Loucy (cell line): Measurements from ENCODE around the gene CD44.

Experiments used
- H2AFZ ChIP-seq: fragments of 200-600 bp; sonication (generic); 2 replicates; pipeline ENCODE4 v1.6.0; 2016; ENCODE audit warnings: antibody characterized with exemption, mild to moderate bottlenecking, low read length, moderate library complexity
- H3F3A ChIP-seq: fragments of 200-600 bp; 2 replicates; pipeline ENCODE4 v1.6.0; 2016; ENCODE audit warnings: antibody characterized with exemption, low read depth, mild to moderate bottlenecking
- H3K27me3 ChIP-seq: fragments of 200-600 bp; sonication (generic); 2 replicates; pipeline ENCODE4 v1.6.1; 2014; ENCODE audit warnings: low read length, mild to moderate bottlenecking; ENCODE audit not compliant: insufficient read depth, poor library complexity, severe bottlenecking
- H3K36me3 ChIP-seq: fragments of 200-600 bp; sonication (generic); 2 replicates; pipeline ENCODE4 v1.6.1; 2016; ENCODE audit warnings: low read length; ENCODE audit not compliant: insufficient read depth
- H3K4me1 ChIP-seq: fragments of 200-600 bp; sonication (generic); 2 replicates; pipeline ENCODE4 v1.5.1; 2014; ENCODE audit warnings: low read length, mild to moderate bottlenecking; ENCODE audit not compliant: insufficient read depth, poor library complexity, severe bottlenecking
- H3K4me2 ChIP-seq: fragments of 200-600 bp; sonication (generic); 2 replicates; pipeline ENCODE4 v1.6.0; 2014; ENCODE audit warnings: antibody characterized with exemption, low read length, low read depth, mild to moderate bottlenecking; ENCODE audit not compliant: poor library complexity, severe bottlenecking
- H3K4me3 ChIP-seq: fragments of 200-600 bp; sonication (generic); 2 replicates; pipeline ENCODE4 v1.5.1; 2014; ENCODE audit warnings: low read length, mild to moderate bottlenecking, mixed read lengths; ENCODE audit not compliant: poor library complexity, severe bottlenecking
- H3K79me2 ChIP-seq: fragments of 200-600 bp; sonication (generic); 2 replicates; pipeline ENCODE4 v1.6.1; 2014; ENCODE audit warnings: low read length; ENCODE audit not compliant: insufficient read depth
- H3K9ac ChIP-seq: fragments of 200-600 bp; sonication (generic); 2 replicates; pipeline ENCODE4 v1.6.0; 2014; ENCODE audit warnings: mild to moderate bottlenecking, low read depth, low read length, moderate library complexity; ENCODE audit not compliant: poor library complexity, severe bottlenecking
- H3K9me2 ChIP-seq: fragments of 200-600 bp; sonication (generic); replicated peaks from 2 replicates; pipeline ENCODE4 v1.6.1; 2016; ENCODE audit warnings: low read depth, low read length, mixed read lengths
- H3K9me3 ChIP-seq: fragments of 200-600 bp; sonication (generic); 2 replicates; pipeline ENCODE4 v1.6.1; 2014; ENCODE audit warnings: mild to moderate bottlenecking, antibody characterized with exemption, low read length, low read depth; ENCODE audit not compliant: insufficient read depth
- H4K20me1 ChIP-seq: fragments of 200-600 bp; sonication (generic); 2 replicates; pipeline ENCODE4 v1.6.0; 2014; ENCODE audit warnings: antibody characterized with exemption, low read length, mild to moderate bottlenecking; ENCODE audit not compliant: insufficient read depth, poor library complexity, severe bottlenecking
- EZH2phosphoT487 ChIP-seq: fragments of 200-600 bp; IDR thresholded peaks from 2 replicates; pipeline ENCODE4 v1.6.1; 2018; ENCODE audit warnings: antibody characterized with exemption, mild to moderate bottlenecking, moderate library complexity, borderline replicate concordance
- TF ChIP-seq, protein P1 (sequence below): fragments of 200-600 bp; sonication (generic); conservative IDR thresholded peaks from 2 replicates; pipeline ENCODE4 v1.5.1; 2014; ENCODE audit warnings: mild to moderate bottlenecking, antibody characterized with exemption, low read length

Gene CD44

DNA sequence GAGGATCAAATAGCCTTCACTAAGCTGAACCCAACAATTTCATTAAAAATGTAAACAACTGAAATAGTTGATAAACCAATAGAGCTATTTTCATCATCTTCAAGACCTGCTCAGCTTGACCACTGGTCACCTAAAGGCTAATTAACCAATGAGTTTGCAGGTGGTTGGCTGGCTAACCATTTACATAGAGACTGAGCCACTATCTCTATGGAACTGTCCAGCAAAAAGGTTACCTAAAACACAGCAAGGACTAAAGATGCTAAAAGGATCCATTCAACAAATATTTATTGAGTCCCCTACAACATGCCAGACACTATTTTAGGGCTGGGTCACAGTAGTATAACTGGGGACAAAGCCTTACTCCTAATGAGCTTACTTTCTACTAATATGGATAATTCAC, 123.8 kb downstream of the CD44 start:
- no peak for TF ChIP-seq EZH2phosphoT487
- TF ChIP-seq, protein P1, sequence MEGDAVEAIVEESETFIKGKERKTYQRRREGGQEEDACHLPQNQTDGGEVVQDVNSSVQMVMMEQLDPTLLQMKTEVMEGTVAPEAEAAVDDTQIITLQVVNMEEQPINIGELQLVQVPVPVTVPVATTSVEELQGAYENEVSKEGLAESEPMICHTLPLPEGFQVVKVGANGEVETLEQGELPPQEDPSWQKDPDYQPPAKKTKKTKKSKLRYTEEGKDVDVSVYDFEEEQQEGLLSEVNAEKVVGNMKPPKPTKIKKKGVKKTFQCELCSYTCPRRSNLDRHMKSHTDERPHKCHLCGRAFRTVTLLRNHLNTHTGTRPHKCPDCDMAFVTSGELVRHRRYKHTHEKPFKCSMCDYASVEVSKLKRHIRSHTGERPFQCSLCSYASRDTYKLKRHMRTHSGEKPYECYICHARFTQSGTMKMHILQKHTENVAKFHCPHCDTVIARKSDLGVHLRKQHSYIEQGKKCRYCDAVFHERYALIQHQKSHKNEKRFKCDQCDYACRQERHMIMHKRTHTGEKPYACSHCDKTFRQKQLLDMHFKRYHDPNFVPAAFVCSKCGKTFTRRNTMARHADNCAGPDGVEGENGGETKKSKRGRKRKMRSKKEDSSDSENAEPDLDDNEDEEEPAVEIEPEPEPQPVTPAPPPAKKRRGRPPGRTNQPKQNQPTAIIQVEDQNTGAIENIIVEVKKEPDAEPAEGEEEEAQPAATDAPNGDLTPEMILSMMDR, result no peak
- H3K9me2 ChIP-seq, result no peaks in the 10 kb centered on the region
- H3K4me2 ChIP-seq, result no peak overlapping the region
- no peaks in the 10 kb centered on the region for H3K27me3 ChIP-seq
- no peaks in the 10 kb centered on the region for H3K9me3 ChIP-seq
- H4K20me1 ChIP-seq, result no peaks in the 10 kb centered on the region
- no peak overlapping the region for H2AFZ ChIP-seq
- H3F3A ChIP-seq, result no peaks in the 10 kb centered on the region
- no peak overlapping the region for H3K9ac ChIP-seq
- no peaks in the 10 kb centered on the region for H3K79me2 ChIP-seq
- H3K36me3 ChIP-seq, result no peaks in the 10 kb centered on the region
- H3K4me3 ChIP-seq, result no peak overlapping the region
- no peaks in the 10 kb centered on the region for H3K4me1 ChIP-seq

DNA sequence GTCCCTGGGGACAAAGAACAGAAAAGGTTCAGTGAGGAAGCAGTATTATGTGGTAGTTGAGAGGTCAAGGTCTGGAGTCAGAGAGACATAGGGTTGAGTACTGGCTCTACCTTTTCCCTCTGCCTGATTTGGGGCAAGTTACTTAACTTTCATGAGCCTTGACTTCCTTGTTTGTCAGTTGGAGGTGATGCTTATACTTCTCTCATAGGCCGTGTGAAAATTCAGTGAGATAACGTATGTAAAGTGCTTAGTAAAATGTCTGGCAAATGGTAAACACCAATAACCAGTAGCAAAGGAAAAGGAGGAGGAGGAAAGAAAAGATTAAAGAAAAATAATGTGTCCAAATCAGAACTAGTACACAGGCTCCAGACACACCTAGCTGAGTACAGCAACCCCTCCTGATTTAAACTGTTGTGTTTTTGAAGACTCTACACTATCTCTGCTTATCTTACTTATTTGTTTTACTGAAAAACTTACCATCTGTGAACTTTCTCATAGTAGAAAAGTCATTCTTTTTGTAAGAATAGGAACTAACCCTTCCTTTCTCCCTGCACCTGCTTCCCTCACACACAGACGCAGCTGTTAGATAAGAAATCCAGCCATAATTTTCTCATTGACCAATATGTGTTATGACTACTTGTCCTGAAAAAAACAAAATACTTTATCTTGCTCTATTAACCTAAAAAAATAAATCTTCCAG, 126.9 kb downstream of the CD44 start:
- no peak overlapping the region for H3K4me2 ChIP-seq
- no peak for TF ChIP-seq EZH2phosphoT487
- TF ChIP-seq, protein P1, result no peak
- H3K36me3 ChIP-seq, result no peaks in the 10 kb centered on the region
- no peak overlapping the region for H2AFZ ChIP-seq
- no peaks in the 10 kb centered on the region for H3K4me1 ChIP-seq
- H3K4me3 ChIP-seq, result no peak overlapping the region
- H4K20me1 ChIP-seq, result no peaks in the 10 kb centered on the region
- H3K79me2 ChIP-seq, result no peaks in the 10 kb centered on the region
- H3K9ac ChIP-seq, result no peak overlapping the region
- H3F3A ChIP-seq, result no peaks in the 10 kb centered on the region
- H3K27me3 ChIP-seq, result no peaks in the 10 kb centered on the region
- no peaks in the 10 kb centered on the region for H3K9me3 ChIP-seq
- no peaks in the 10 kb centered on the region for H3K9me2 ChIP-seq

DNA sequence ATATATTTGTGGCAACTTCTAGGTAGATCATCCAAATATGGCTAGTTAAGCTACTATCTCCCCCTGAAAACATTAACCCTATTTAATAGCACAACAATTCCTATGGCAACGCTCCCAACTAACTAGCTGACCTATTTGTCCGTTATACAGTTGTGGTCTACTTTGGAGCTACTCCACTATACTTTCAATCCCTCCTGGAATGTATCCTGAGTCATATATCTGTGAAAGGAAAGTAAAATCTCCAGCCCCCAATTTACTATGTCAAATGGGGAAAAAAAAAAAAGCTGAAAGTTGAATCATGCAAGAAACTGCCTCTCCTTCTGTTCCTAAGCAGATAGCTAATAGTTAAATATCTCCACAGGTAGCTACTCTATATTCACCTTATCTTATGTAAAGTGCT, 128.5 kb downstream of the CD44 start:
- Histone ChIP-seq H4K20me1 (no peaks in the 10 kb centered on the region), H3K4me2 (no peak overlapping the region), H3K9me2 (no peaks in the 10 kb centered on the region), H2AFZ (no peak overlapping the region), H3K4me1 (peaks cover 4% of the 10 kb centered on the region), H3K36me3 (no peaks in the 10 kb centered on the region), H3K9ac (no peak overlapping the region), H3K9me3 (no peaks in the 10 kb centered on the region), H3F3A (no peaks in the 10 kb centered on the region), H3K4me3 (no peak overlapping the region), H3K79me2 (no peaks in the 10 kb centered on the region), H3K27me3 (no peaks in the 10 kb centered on the region)
- TF ChIP-seq EZH2phosphoT487, result no peak
- TF ChIP-seq, protein P1, result no peak
